GM12878 (cell line): ENCODE results near the gene RNF223. TPM values are rescaled to one million over a fixed set of nuclear protein-coding genes. Genes with fewer than 3 reads are reported as not detected.

Experiments
- ATAC-seq: fragments of 200-7000 bp; cut with Tn5 transposase; 3 replicates; pipeline ENCODE4 v1.9.1; 2020; ENCODE audit warnings: mild to moderate bottlenecking, moderate library complexity
- BruUV-seq: library from RNA; stranded (reverse); fragments of 400-500 nt; replicated peaks from 2 replicates; lab custom pipeline; 2021; lab: Mats Ljungman, UMichigan
- CTCF ChIA-PET: fragments of 300-600 bp; sonication (Branson Sonifier 250); formaldehyde crosslinking; extraction: SDS; loops from one replicate; lab custom pipeline; 2021; ENCODE audit warnings: inconsistent platforms; lab: Yijun Ruan, JAX
- POLR2A ChIA-PET: fragments of 350-600 bp; formaldehyde crosslinking; extraction: SDS; loops from one replicate; lab custom pipeline; 2021; ENCODE audit warnings: inconsistent platforms; lab: Charles Lee
- RAD21 ChIA-PET: fragments of 300-600 bp; sonication (Branson Sonifier 250); formaldehyde crosslinking; loops from one replicate; lab custom pipeline; 2023; ENCODE audit warnings: antibody characterized with exemption; ENCODE audit not compliant: unreplicated experiment; lab: Charles Lee
- SMC1A ChIA-PET: fragments of 300-600 bp; sonication (Branson Sonifier 250); formaldehyde crosslinking; loops from one replicate; lab custom pipeline; 2023; ENCODE audit not compliant: unreplicated experiment, uncharacterized antibody; lab: Charles Lee
- DNase-seq: peaks from one replicate; pipeline ENCODE4 v3.0.0-alpha.2; 2011; ENCODE audit warnings: low read depth, low spot score
- FAIRE-seq: peaks from 3 replicates; lab custom pipeline; 2011; peaks lifted over from hg19 to GRCh38; lab: Jason Lieb, UNC
- H2AFZ ChIP-seq: 2 replicates; pipeline ENCODE4 v1.6.0; 2011; ENCODE audit warnings: low read depth, low read length, control low read depth; ENCODE audit not compliant: control insufficient read depth
- H3K27ac ChIP-seq: 2 replicates; pipeline ENCODE4 v1.5.1; 2011; ENCODE audit warnings: control low read depth; ENCODE audit not compliant: control insufficient read depth, insufficient read depth
- H3K27me3 ChIP-seq, 2 experiments: replicated peaks in 1 of 2; 2 replicates each; pipeline versions ENCODE4 v1.6.0 to v1.6.1; 2011; ENCODE audit warnings: low read length in 1 of 2; ENCODE audit not compliant: control insufficient read depth in 2 of 2, insufficient read depth in 2 of 2
- H3K36me3 ChIP-seq, 2 experiments: 2 replicates each; pipeline ENCODE4 v1.5.1; 2011; ENCODE audit warnings: low read length in 1 of 2; ENCODE audit not compliant: control insufficient read depth in 2 of 2, insufficient read depth in 2 of 2
- H3K4me1 ChIP-seq: 2 replicates; pipeline ENCODE4 v1.6.1; 2011; ENCODE audit warnings: mild to moderate bottlenecking, low read length, moderate library complexity, mixed read lengths; ENCODE audit not compliant: control insufficient read depth, insufficient read depth
- H3K4me2 ChIP-seq: 2 replicates; pipeline ENCODE4 v1.6.0; 2011; ENCODE audit warnings: control low read depth; ENCODE audit not compliant: control insufficient read depth, insufficient read depth
- H3K4me3 ChIP-seq: fragments of 200-600 bp; sonication (generic); 2 replicates; pipeline ENCODE4 v1.5.1; 2016
- H3K79me2 ChIP-seq: 2 replicates; pipeline ENCODE4 v1.6.0; 2011; ENCODE audit warnings: low read length; ENCODE audit not compliant: control insufficient read depth, insufficient read depth
- H3K9ac ChIP-seq: 2 replicates; pipeline ENCODE4 v1.8.0; 2011; ENCODE audit warnings: low read length, control low read depth, mixed read lengths; ENCODE audit not compliant: control insufficient read depth, insufficient read depth
- H3K9me3 ChIP-seq: replicated peaks from 3 replicates; pipeline ENCODE4 v1.5.1; 2011; ENCODE audit warnings: mild to moderate bottlenecking, low read length; ENCODE audit not compliant: control insufficient read depth, insufficient read depth
- H4K20me1 ChIP-seq: 2 replicates; pipeline ENCODE4 v1.6.0; 2011; ENCODE audit not compliant: control insufficient read depth, insufficient read depth
- BACH1 ChIP-seq: fragments of 450-650 bp; IDR thresholded peaks from 2 replicates; pipeline ENCODE4 v1.6.1; 2017; ENCODE audit warnings: mild to moderate bottlenecking, borderline replicate concordance
- BMI1 ChIP-seq: fragments of 450-650 bp; IDR thresholded peaks from 2 replicates; pipeline ENCODE4 v1.6.1; 2016; ENCODE audit warnings: mild to moderate bottlenecking, moderate library complexity, borderline replicate concordance
- CREB1 ChIP-seq: IDR thresholded peaks from 2 replicates; pipeline ENCODE4 v1.6.1; 2012; ENCODE audit warnings: low read depth, mild to moderate bottlenecking, inconsistent platforms
- HDAC2 ChIP-seq: fragments of 200-600 bp; sonication (generic); IDR thresholded peaks from 2 replicates; pipeline ENCODE4 v1.6.1; 2017
- MXI1 ChIP-seq: fragments of 150-350 bp; IDR thresholded peaks from 2 replicates; pipeline ENCODE4 v1.6.1; 2011; ENCODE audit warnings: low read depth, mild to moderate bottlenecking, inconsistent platforms, low read length, improper control_type of control experiment
- NFYB ChIP-seq: IDR thresholded peaks from 2 replicates; pipeline ENCODE4 v1.6.1; 2011; ENCODE audit warnings: low read depth, mild to moderate bottlenecking, low read length, improper control_type of control experiment, moderate library complexity; ENCODE audit not compliant: insufficient read depth
- SMAD5 ChIP-seq: IDR thresholded peaks from 2 replicates; pipeline ENCODE4 v1.6.1; 2016; ENCODE audit warnings: antibody characterized with exemption, low read depth
- SUZ12 ChIP-seq: fragments of 200-600 bp; sonication (generic); IDR thresholded peaks from one replicate; pipeline ENCODE4 v1.6.1; 2018; ENCODE audit warnings: antibody characterized with exemption, mild to moderate bottlenecking; ENCODE audit not compliant: unreplicated experiment
- ZBED1 ChIP-seq: IDR thresholded peaks from 2 replicates; pipeline ENCODE4 v1.6.1; 2016; ENCODE audit warnings: borderline replicate concordance
- ZSCAN29 ChIP-seq: fragments of 450-650 bp; IDR thresholded peaks from 2 replicates; pipeline ENCODE4 v1.6.1; 2017; ENCODE audit warnings: mild to moderate bottlenecking, moderate library complexity
- WGBS: methylation state at CpG from one replicate; pipeline ENCODE4 v1.1.6; 2016; ENCODE audit warnings: low lambda C conversion rate; ENCODE audit not compliant: insufficient replicate concordance, insufficient coverage; ENCODE audit errors: missing lambda C conversion rate; 5-methylcytosine and 5-hydroxymethylcytosine counted together
- in situ Hi-C: fragments of 300-500 bp; cut with MboI; formaldehyde crosslinking; loops from 9 replicates; pipeline ENCODE4 v1.14.3; 2018; ENCODE audit warnings: mixed read lengths
- intact Hi-C: fragments of 100-400 bp; cut with micrococcal nuclease; formaldehyde crosslinking; loops from one replicate; pipeline ENCODE4 v1.14.2; 2022; ENCODE audit not compliant: unreplicated experiment
- polyA plus RNA-seq, 11 experiments: library from polyadenylated mRNA; depleted of rRNA in 4 of 11; unstranded in 6 of 11; stranded (reverse) in 5 of 11; fragments of >200 nt; fragmentation: Nextera tagmentation in 4 of 11; fragmentation: Illumina TruSeq in 1 of 11; extraction: Ambion mirVana in 4 of 11; extraction: Trizol in 1 of 11; gene quantifications; 1 replicate in 1 of 11; 2 replicates in 10 of 11; pipeline versions ENCODE4 v1.2.1 to v1.2.3, GENCODE V29; 2011 to 2016; ENCODE audit warnings: inconsistent platforms in 2 of 11, missing spikeins in 2 of 11, low read depth in 1 of 11
- total RNA-seq, 4 experiments: library from RNA; depleted of rRNA in 3 of 4; stranded (reverse); fragments of >200 nt in 3 of 4; fragmentation: Illumina TruSeq in 1 of 4; extraction: Trizol in 1 of 4; gene quantifications; 2 replicates each; pipeline versions ENCODE4 v1.2.1 to v1.2.3, GENCODE V29; 2013 to 2021
- TF ChIP-seq, protein P1 (sequence below): IDR thresholded peaks from 2 replicates; pipeline ENCODE4 v1.6.1; 2011; ENCODE audit warnings: low read depth, low read length, improper control_type of control experiment, borderline replicate concordance
- TF ChIP-seq, protein P2 (sequence below): fragments of 450-650 bp; IDR thresholded peaks from 2 replicates; pipeline ENCODE4 v1.6.1; 2016; ENCODE audit warnings: mild to moderate bottlenecking, moderate library complexity, borderline replicate concordance

RNF223 gene
- total and polyA plus RNA-seq, 10 of the 15 experiments (the other 5 are each of a cell fraction or from before 2014, with no cell fraction given) = 0.06 TPM; not detected in 9

DNA sequence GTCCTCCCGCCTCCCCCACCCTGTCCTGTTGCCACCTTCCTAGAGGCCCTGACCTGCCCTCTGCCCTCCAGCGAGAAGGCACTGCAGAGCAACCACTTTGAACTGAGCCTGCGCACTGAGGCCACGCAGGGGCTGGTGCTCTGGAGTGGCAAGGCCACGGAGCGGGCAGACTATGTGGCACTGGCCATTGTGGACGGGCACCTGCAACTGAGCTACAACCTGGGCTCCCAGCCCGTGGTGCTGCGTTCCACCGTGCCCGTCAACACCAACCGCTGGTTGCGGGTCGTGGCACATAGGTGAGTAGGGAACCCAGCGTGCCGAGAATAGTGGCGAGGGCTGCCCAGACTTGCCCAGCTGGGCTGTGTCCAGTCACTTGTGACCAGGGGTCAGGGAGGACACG lies 20.4 kb downstream of the RNF223 start:
- SMC1A ChIA-PET = no interaction called here
- TF ChIP-seq SMAD5 (no peak), ZBED1 (no peak), SUZ12 (no peak), MXI1 (no peak), ZSCAN29 (no peak)
- TF ChIP-seq, protein P1, sequence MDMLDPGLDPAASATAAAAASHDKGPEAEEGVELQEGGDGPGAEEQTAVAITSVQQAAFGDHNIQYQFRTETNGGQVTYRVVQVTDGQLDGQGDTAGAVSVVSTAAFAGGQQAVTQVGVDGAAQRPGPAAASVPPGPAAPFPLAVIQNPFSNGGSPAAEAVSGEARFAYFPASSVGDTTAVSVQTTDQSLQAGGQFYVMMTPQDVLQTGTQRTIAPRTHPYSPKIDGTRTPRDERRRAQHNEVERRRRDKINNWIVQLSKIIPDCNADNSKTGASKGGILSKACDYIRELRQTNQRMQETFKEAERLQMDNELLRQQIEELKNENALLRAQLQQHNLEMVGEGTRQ = no peak
- TF ChIP-seq, all 136 proteins: peak for 0
- no TSS peak for BruUV-seq
- Histone ChIP-seq H3K4me2 (no peak overlapping the region), H3K36me3 (peaks cover 3 to 9% of the 10 kb centered on the region in 2 experiments; a peak in 3 of 4 replicates), H3K27ac (no peak overlapping the region), H3K4me1 (peaks cover 11% of the 10 kb centered on the region), H3K9ac (no peak overlapping the region), H3K27me3 (no peaks in the 10 kb centered on the region), H3K4me3 (no peak overlapping the region), H4K20me1 (no peaks in the 10 kb centered on the region), H3K79me2 (no peaks in the 10 kb centered on the region), H2AFZ (no peak overlapping the region), H3K9me3 (no peaks in the 10 kb centered on the region)
- ChIA-PET CTCF (no interaction called here), POLR2A (no interaction called here), RAD21 (no interaction called here)
- intact Hi-C loops = no loop called here
- in situ Hi-C loops = loop anchor here (5.0 kb wide), 1 partner anchor 49 kb away; no protein-coding TSS in a partner anchor
- FAIRE-seq = no peak
- DNase-seq = no peak
- no peak for ATAC-seq
- 84% methylated on average over 18 of the region's 18 CpGs for WGBS

- H3K9me3 ChIP-seq = no peaks in the 10 kb centered on the region
- no peak overlapping the region for H3K27ac ChIP-seq
- H2AFZ ChIP-seq = no peak overlapping the region
- H3K27me3 ChIP-seq = no peaks in the 10 kb centered on the region
- no peaks in the 10 kb centered on the region for H4K20me1 ChIP-seq
- ChIA-PET RAD21 (no interaction called here), SMC1A (no interaction called here), POLR2A (no interaction called here), CTCF (no interaction called here)
- H3K79me2 ChIP-seq = no peaks in the 10 kb centered on the region
- WGBS = 61% methylated on average over 15 of the region's 15 CpGs
- intact Hi-C loops = no loop called here
- H3K36me3 ChIP-seq = peaks cover 3 to 9% of the 10 kb centered on the region in 2 experiments; a peak in 3 of 4 replicates
- BruUV-seq = no TSS peak
- no peak overlapping the region for H3K4me3 ChIP-seq
- H3K4me1 ChIP-seq = peaks cover 6% of the 10 kb centered on the region; the same call in 1 of the 2 replicates
- H3K9ac ChIP-seq = no peak overlapping the region
- no peak overlapping the region for H3K4me2 ChIP-seq
- FAIRE-seq (no peak), ATAC-seq (no peak), DNase-seq (no peak)
- in situ Hi-C loops = loop anchor here (5.0 kb wide), 1 partner anchor 49 kb away; no protein-coding TSS in a partner anchor
- TF ChIP-seq, protein P2, sequence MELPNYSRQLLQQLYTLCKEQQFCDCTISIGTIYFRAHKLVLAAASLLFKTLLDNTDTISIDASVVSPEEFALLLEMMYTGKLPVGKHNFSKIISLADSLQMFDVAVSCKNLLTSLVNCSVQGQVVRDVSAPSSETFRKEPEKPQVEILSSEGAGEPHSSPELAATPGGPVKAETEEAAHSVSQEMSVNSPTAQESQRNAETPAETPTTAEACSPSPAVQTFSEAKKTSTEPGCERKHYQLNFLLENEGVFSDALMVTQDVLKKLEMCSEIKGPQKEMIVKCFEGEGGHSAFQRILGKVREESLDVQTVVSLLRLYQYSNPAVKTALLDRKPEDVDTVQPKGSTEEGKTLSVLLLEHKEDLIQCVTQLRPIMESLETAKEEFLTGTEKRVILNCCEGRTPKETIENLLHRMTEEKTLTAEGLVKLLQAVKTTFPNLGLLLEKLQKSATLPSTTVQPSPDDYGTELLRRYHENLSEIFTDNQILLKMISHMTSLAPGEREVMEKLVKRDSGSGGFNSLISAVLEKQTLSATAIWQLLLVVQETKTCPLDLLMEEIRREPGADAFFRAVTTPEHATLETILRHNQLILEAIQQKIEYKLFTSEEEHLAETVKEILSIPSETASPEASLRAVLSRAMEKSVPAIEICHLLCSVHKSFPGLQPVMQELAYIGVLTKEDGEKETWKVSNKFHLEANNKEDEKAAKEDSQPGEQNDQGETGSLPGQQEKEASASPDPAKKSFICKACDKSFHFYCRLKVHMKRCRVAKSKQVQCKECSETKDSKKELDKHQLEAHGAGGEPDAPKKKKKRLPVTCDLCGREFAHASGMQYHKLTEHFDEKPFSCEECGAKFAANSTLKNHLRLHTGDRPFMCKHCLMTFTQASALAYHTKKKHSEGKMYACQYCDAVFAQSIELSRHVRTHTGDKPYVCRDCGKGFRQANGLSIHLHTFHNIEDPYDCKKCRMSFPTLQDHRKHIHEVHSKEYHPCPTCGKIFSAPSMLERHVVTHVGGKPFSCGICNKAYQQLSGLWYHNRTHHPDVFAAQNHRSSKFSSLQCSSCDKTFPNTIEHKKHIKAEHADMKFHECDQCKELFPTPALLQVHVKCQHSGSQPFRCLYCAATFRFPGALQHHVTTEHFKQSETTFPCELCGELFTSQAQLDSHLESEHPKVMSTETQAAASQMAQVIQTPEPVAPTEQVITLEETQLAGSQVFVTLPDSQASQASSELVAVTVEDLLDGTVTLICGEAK = no peak
- no peak for TF ChIP-seq CREB1
- no peak for TF ChIP-seq BACH1
- TF ChIP-seq NFYB = no peak
- no peak for TF ChIP-seq BMI1
- TF ChIP-seq SMAD5 = no peak
- TF ChIP-seq HDAC2 = no peak
These were observed 21.1 kb downstream of the RNF223 start for GRCh38 chr1:1053022-1053421.
